H9 (cell line): ENCODE results near the gene KRTCAP2. TPM values are rescaled to one million over a fixed set of nuclear protein-coding genes. Genes with fewer than 3 reads are reported as not detected.
A peak's percentile ranks its signal among the peaks of the same experiment; 100 is the strongest.

Experiments used
- DNase-seq: peaks from one replicate; pipeline ENCODE4 v3.0.0-alpha.2; 2017
- H2AFZ ChIP-seq: one replicate; pipeline ENCODE4 v1.6.1; 2013; ENCODE audit warnings: mild to moderate bottlenecking, low read length, control low read depth, moderate library complexity
- H2AK5ac ChIP-seq: 2 replicates; pipeline ENCODE4 v1.6.1; 2013; ENCODE audit warnings: low read length, control low read depth, mixed read lengths; ENCODE audit not compliant: insufficient read length
- H2BK120ac ChIP-seq: one replicate; pipeline ENCODE4 v1.6.1; 2013; ENCODE audit warnings: low read depth, mild to moderate bottlenecking, low read length, control low read depth, inconsistent platforms; ENCODE audit not compliant: poor library complexity, severe bottlenecking
- H2BK12ac ChIP-seq: 2 replicates; pipeline ENCODE4 v1.6.1; 2013; ENCODE audit warnings: low read length, control low read depth, mixed read lengths, low read depth; ENCODE audit not compliant: insufficient read length
- H2BK15ac ChIP-seq: 2 replicates; pipeline ENCODE4 v1.6.1; 2013; ENCODE audit warnings: low read depth, low read length, control low read depth
- H2BK20ac ChIP-seq: one replicate; pipeline ENCODE4 v1.6.1; 2013; ENCODE audit warnings: low read depth, mild to moderate bottlenecking, low read length, control low read depth, inconsistent platforms; ENCODE audit not compliant: poor library complexity, severe bottlenecking
- H2BK5ac ChIP-seq: 2 replicates; pipeline ENCODE4 v1.6.1; 2013; ENCODE audit warnings: low read length, control low read depth, mixed read lengths; ENCODE audit not compliant: insufficient read length
- H3K14ac ChIP-seq: 2 replicates; pipeline ENCODE4 v1.6.1; 2013; ENCODE audit warnings: low read length, control low read depth; ENCODE audit not compliant: insufficient read depth
- H3K18ac ChIP-seq: 2 replicates; pipeline ENCODE4 v1.6.1; 2013; ENCODE audit warnings: low read depth, mild to moderate bottlenecking, mixed read lengths, low read length, control low read depth; ENCODE audit not compliant: insufficient read length
- H3K23ac ChIP-seq: 2 replicates; pipeline ENCODE4 v1.6.1; 2013; ENCODE audit warnings: low read length, control low read depth, mixed read lengths, low read depth; ENCODE audit not compliant: insufficient read length
- H3K23me2 ChIP-seq: 2 replicates; pipeline ENCODE4 v1.6.1; 2013; ENCODE audit warnings: low read depth, mild to moderate bottlenecking, mixed read lengths, low read length, control low read depth; ENCODE audit not compliant: insufficient read length, poor library complexity, severe bottlenecking
- H3K27ac ChIP-seq: 2 replicates; pipeline ENCODE4 v1.5.1; 2013; ENCODE audit warnings: low read length, control low read depth, mixed read lengths, low read depth; ENCODE audit not compliant: insufficient read length
- H3K27me3 ChIP-seq: 2 replicates; pipeline ENCODE4 v1.6.1; 2013; ENCODE audit warnings: low read length, control low read depth, inconsistent platforms; ENCODE audit not compliant: insufficient read depth
- H3K4ac ChIP-seq: 2 replicates; pipeline ENCODE4 v1.6.1; 2013; ENCODE audit warnings: low read depth, mild to moderate bottlenecking, control low read depth, inconsistent platforms, low read length, moderate library complexity
- H3K4me1 ChIP-seq: 2 replicates; pipeline ENCODE4 v1.6.1; 2013; ENCODE audit warnings: low read length, control low read depth, inconsistent platforms; ENCODE audit not compliant: insufficient read depth
- H3K4me2 ChIP-seq: 2 replicates; pipeline ENCODE4 v1.6.1; 2013; ENCODE audit warnings: low read length, control low read depth, mixed read lengths; ENCODE audit not compliant: insufficient read length, insufficient read depth
- H3K56ac ChIP-seq: 2 replicates; pipeline ENCODE4 v1.6.1; 2013; ENCODE audit warnings: low read depth, mild to moderate bottlenecking, mixed read lengths, low read length, control low read depth; ENCODE audit not compliant: insufficient read length
- H3K79me1 ChIP-seq: 2 replicates; pipeline ENCODE4 v1.6.1; 2013; ENCODE audit warnings: low read depth, mild to moderate bottlenecking, moderate library complexity, low read length, control low read depth, inconsistent platforms; ENCODE audit not compliant: insufficient read depth, poor library complexity, severe bottlenecking
- H3K79me2 ChIP-seq: 2 replicates; pipeline ENCODE4 v1.6.1; 2013; ENCODE audit warnings: low read length, control low read depth, inconsistent platforms; ENCODE audit not compliant: insufficient read depth
- H3K9ac ChIP-seq: 2 replicates; pipeline ENCODE4 v1.6.1; 2013; ENCODE audit warnings: low read length, control low read depth, mixed read lengths; ENCODE audit not compliant: insufficient read length; ENCODE audit errors: extremely low read depth
- H3K9me3 ChIP-seq: one replicate; pipeline ENCODE4 v1.6.1; 2013; ENCODE audit warnings: low read depth, low read length, inconsistent platforms; ENCODE audit not compliant: control insufficient read depth
- H3T11ph ChIP-seq: one replicate; pipeline ENCODE4 v1.6.1; 2013; ENCODE audit warnings: mild to moderate bottlenecking, low read length, control low read depth, inconsistent platforms
- H4K20me1 ChIP-seq: one replicate; pipeline ENCODE4 v1.6.1; 2013; ENCODE audit not compliant: control insufficient read depth, insufficient read length, insufficient read depth
- H4K5ac ChIP-seq: 2 replicates; pipeline ENCODE4 v1.6.1; 2013; ENCODE audit warnings: low read depth, mild to moderate bottlenecking, mixed read lengths, low read length, control low read depth; ENCODE audit not compliant: insufficient read length
- H4K8ac ChIP-seq: replicated peaks from 2 replicates; pipeline ENCODE4 v1.6.1; 2013; ENCODE audit warnings: low read length, control low read depth, mixed read lengths, low read depth; ENCODE audit not compliant: insufficient read length
- H4K91ac ChIP-seq: 2 replicates; pipeline ENCODE4 v1.6.1; 2013; ENCODE audit warnings: low read depth, mild to moderate bottlenecking, moderate library complexity, mixed read lengths, low read length, control low read depth; ENCODE audit not compliant: insufficient read length
- H3K27ac Mint-ChIP-seq, 3 experiments: 2 replicates in 2 of 3; 3 replicates in 1 of 3; pipeline ENCODE4 v1.8.0; 2020 to 2021; ENCODE audit warnings: mixed read lengths in 3 of 3, mild to moderate bottlenecking in 1 of 3, moderate library complexity in 1 of 3
- H3K27me3 Mint-ChIP-seq: 2 replicates; pipeline ENCODE4 v1.8.0; 2021; ENCODE audit warnings: low read depth, mild to moderate bottlenecking, moderate library complexity, mixed read lengths
- H3K36me3 Mint-ChIP-seq, 3 experiments: 2 replicates in 2 of 3; 3 replicates in 1 of 3; pipeline ENCODE4 v1.8.0; 2020 to 2021; ENCODE audit warnings: low read depth in 3 of 3, mixed read lengths in 3 of 3; ENCODE audit not compliant: insufficient read depth in 1 of 3
- H3K4me1 Mint-ChIP-seq, 2 experiments: 2 replicates each; pipeline ENCODE4 v1.8.0; 2020; ENCODE audit warnings: mixed read lengths in 2 of 2
- H3K4me3 Mint-ChIP-seq, 2 experiments: 2 replicates in 1 of 2; 3 replicates in 1 of 2; pipeline ENCODE4 v1.8.0; 2020 to 2021; ENCODE audit warnings: mild to moderate bottlenecking in 2 of 2, mixed read lengths in 2 of 2, moderate library complexity in 1 of 2
- H3K9me3 Mint-ChIP-seq, 2 experiments: 2 replicates in 1 of 2; 3 replicates in 1 of 2; pipeline ENCODE4 v1.8.0; 2020; ENCODE audit warnings: mild to moderate bottlenecking in 2 of 2, mixed read lengths in 2 of 2, moderate library complexity in 1 of 2
- CTCF ChIP-seq: fragments of 200-600 bp; sonication (generic); conservative IDR thresholded peaks from 3 replicates; pipeline ENCODE4 v1.8.0; 2021; ENCODE audit warnings: antibody characterized with exemption, mild to moderate bottlenecking
- WGBS: extraction: QIAGEN DNeasy Blood & Tissue Kit; methylation state at CpG from one replicate; pipeline ENCODE4 v1.1.7; 2013; ENCODE audit warnings: missing lambda C conversion rate, low lambda C conversion rate, mixed read lengths; ENCODE audit not compliant: insufficient read length; ENCODE audit errors: extremely low coverage; 5-methylcytosine and 5-hydroxymethylcytosine counted together
- total RNA-seq: library from RNA; stranded (reverse); gene quantifications from 2 replicates; pipeline ENCODE4 v1.2.1, GENCODE V29; 2021

KRTCAP2 gene
- total RNA-seq, 1 experiment from 2014 or later, result 149 TPM

GRCh38 chr1:155122308-155122707 is 50.8 kb downstream of the KRTCAP2 start:
- no peak overlapping the region for H3K18ac ChIP-seq
- no peak overlapping the region; a peak in 1 of 5 replicates for H3K4me3 Mint-ChIP-seq
- peaks cover 90% of the 10 kb centered on the region for H3K27me3 Mint-ChIP-seq

More at GRCh38 chr1:155122308-155122707, 50.8 kb downstream of the KRTCAP2 start:
- Histone ChIP-seq H3K23ac (no peak overlapping the region), H3K4me1 (no peaks in the 10 kb centered on the region), H3K9me3 (no peaks in the 10 kb centered on the region), H4K5ac (no peak overlapping the region), H4K8ac (no peak overlapping the region), H3K14ac (no peak overlapping the region), H2AK5ac (no peak overlapping the region), H2BK12ac (no peak overlapping the region), H3K9ac (no peak overlapping the region), H3K27me3 (peaks cover 26% of the 10 kb centered on the region; the same call in 1 of the 2 replicates), H2BK20ac (no peak overlapping the region), H2BK5ac (no peak overlapping the region), H2AFZ (no peak overlapping the region), H3K79me2 (no peaks in the 10 kb centered on the region), H2BK120ac (no peak overlapping the region), H4K20me1 (peaks cover 2% of the 10 kb centered on the region), H2BK15ac (no peak overlapping the region), H3K79me1 (no peaks in the 10 kb centered on the region), H3K23me2 (peaks cover 11% of the 10 kb centered on the region), H3K4me2 (no peak overlapping the region), H3K4ac (no peak overlapping the region), H4K91ac (no peak overlapping the region), H3K27ac (no peak overlapping the region), H3T11ph (no peak overlapping the region), H3K56ac (no peak overlapping the region)
- TF ChIP-seq CTCF, result no peak
- Mint-ChIP-seq H3K9me3 (no peaks in the 10 kb centered on the region; a peak in 1 of 5 replicates), H3K4me1 (peaks cover 17 to 33% of the 10 kb centered on the region in 2 experiments), H3K36me3 (no peaks in the 10 kb centered on the region; a peak in 1 of 7 replicates), H3K27ac (peak overlapping the region in 1 of 3 experiments; percentile 31; a peak in 1 of 7 replicates)
- no peak for DNase-seq
- no CpG with 5 or more reads among the region's 2 CpGs for WGBS
